HG03571 (cell line): ENCODE results near the gene EIF4G3.

Experiments
- ATAC-seq: cut with Tn5 transposase; IDR thresholded peaks from one replicate; pipeline ENCODE4 v1.9.1; 2021; ENCODE audit not compliant: unreplicated experiment

The EIF4G3 gene

GRCh38 chr1:20999525-21000244 lies 177.0 kb downstream of the EIF4G3 start:
- ATAC-seq: no peak

DNA sequence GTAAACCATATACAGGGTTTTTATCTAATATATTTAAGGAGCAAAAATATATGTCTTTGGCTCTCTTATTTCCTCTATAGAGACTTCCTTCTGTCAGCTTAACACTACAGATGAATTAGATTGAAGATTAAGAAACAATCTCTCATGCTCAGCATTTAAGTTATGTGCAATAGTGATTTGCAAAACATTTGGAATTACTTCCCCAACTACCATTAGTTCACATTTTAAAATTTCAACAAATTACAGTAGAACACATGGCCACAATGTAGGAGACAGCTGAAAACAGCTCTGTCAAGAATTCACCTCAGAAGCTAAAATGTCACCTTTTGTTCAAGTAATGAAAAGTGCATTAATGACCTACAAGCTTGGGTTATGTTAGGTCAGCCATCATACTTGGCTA lies 177.9 kb downstream of the EIF4G3 start:
- no peak for ATAC-seq

- no peak for ATAC-seq
Observed at GRCh38 chr1:20997602-20998224, 179.0 kb downstream of the EIF4G3 start.

GRCh38 chr1:20996554-20996953 lies 180.1 kb downstream of the EIF4G3 start:
- ATAC-seq: no peak

GRCh38 chr1:20993716-20994575 lies 182.8 kb downstream of the EIF4G3 start:
- no peak for ATAC-seq

DNA sequence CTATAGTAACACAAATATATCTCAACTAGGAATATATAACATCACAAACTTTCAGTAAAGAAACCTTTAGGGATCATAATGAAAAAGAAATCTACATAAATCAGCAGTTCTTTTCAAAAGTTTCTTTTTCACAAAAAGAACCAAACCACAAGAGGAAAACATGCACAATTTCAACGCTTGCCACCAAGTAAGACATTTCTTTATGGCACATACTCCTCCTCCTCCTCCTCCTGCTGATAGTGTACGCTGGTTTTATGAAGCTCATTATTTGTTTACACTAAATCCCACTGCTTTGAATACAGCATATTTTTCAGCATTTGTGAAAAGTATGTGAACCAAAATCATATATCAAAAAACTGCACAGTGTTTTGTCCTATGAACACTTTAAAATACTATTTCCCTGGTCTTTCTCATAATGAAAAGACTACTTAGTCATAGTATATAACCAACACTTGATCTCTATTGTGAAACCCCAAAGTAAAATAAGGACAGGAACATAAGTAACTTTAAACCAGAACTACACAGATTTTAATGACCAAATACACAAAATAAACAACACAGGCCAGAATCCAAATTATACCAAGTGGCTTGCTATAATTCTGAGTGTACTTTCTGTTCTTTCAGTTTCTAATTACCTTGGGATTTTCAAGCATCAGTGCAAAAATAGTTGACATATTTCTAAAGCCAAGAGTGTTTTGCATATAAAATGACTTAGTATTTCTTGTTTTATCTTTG lies 184.2 kb downstream of the EIF4G3 start:
- no peak for ATAC-seq

- ATAC-seq: no peak
Observed at GRCh38 chr1:20988943-20989342, 187.8 kb downstream of the EIF4G3 start.

GRCh38 chr1:20987831-20988825 lies 188.6 kb downstream of the EIF4G3 start:
- ATAC-seq: no peak

- ATAC-seq: no peak
Observed at GRCh38 chr1:20983297-20983889, 193.3 kb downstream of the EIF4G3 start.

- ATAC-seq: no peak
Observed at GRCh38 chr1:20982316-20982715, 194.4 kb downstream of the EIF4G3 start.

DNA sequence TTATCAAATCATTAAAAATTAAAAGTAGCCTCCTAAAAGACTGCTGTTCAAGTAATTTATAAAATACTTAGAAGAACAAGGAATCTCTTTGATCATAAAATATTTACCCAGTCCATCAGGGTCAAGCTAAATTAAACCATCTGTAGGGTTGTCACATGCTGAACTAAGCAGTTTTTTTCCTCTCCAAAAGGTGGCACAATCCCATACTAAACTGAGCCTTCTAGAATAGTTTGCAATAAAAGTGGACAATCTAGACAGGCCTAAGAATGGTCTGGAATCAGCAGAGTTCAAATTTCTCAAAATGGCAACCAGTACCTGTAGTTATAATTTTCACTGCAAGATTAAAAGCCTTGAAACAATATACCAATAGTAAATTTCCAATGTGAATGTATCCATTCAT lies 194.8 kb downstream of the EIF4G3 start:
- no peak for ATAC-seq

- no peak for ATAC-seq
Observed at GRCh38 chr1:20980051-20980450, 196.6 kb downstream of the EIF4G3 start.

DNA sequence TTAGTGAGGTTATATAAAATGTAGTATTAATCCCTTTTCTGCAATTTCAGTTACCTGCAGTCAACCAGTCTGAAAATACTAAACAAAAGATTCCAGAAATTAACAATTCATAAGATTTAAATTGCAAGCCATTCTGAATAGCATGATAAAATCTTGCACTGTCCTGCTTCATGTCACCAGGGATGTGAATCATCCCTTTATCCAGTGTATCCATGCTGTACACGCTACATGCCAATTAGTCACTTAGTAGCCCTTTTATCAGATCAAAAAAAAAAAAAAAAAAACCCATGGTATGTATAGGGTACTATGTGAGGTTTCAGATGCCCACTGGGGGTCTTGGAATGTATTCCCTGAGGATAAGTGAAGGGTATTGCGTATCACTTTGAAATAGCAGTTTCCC lies 198.3 kb downstream of the EIF4G3 start:
- no peak for ATAC-seq

DNA sequence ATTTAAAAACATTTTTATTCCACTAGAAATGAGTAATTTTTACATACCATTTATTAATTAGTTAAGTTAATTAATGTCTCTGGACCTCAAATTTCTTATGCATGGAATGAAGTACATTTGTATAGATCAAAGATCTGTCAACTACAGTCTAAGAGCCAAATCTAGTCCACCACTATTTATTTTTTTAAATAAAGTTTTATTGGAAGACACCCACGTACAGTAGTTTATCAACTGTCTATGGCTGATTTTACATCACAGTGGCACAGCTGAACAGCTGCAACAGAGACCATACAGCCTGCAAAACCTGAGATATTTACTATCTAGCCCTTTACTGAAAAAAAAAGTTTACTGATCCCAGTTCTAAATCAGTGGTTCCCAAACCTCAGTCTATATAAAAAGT lies 201.0 kb downstream of the EIF4G3 start:
- ATAC-seq: no peak

DNA sequence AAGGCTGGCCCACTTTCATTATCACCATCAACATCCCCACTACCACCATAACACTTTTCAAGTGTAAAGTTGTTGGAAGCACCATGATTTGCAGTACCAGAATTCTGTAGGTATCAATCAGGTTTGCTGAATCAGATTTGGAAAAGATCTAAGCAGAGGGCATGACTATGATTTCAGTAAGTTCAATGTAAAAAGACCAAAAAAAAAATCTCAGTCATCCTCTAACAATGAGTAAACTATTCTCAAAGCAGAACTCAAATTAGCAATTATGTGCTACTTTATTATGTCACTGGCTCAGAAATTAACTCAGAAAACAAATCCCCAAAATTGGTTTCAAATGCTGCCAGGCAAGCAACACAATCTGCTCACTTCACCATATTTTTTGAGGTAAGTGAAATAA lies 201.7 kb downstream of the EIF4G3 start:
- no peak for ATAC-seq

- no peak for ATAC-seq
Observed at GRCh38 chr1:20974069-20974468, 202.6 kb downstream of the EIF4G3 start.

DNA sequence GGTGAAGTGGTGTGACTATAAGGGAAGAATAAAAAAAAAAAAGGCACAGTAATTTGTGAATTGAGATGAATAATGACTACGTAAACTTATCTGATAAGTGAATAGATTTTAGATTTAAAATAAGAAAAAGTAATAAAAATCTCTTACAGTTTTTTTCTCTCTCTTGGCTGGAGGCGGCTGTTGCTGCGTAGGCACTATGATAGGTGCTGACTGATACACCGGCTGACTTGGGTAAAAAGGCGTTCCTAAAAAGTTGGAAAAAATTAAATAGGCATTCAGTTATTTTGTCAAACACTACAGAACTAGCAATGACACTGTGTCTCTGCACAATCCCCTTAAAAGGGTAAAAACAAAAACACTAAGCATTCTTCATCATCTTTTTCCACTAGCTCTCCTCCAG lies 203.8 kb downstream of the EIF4G3 start:
- no peak for ATAC-seq

DNA sequence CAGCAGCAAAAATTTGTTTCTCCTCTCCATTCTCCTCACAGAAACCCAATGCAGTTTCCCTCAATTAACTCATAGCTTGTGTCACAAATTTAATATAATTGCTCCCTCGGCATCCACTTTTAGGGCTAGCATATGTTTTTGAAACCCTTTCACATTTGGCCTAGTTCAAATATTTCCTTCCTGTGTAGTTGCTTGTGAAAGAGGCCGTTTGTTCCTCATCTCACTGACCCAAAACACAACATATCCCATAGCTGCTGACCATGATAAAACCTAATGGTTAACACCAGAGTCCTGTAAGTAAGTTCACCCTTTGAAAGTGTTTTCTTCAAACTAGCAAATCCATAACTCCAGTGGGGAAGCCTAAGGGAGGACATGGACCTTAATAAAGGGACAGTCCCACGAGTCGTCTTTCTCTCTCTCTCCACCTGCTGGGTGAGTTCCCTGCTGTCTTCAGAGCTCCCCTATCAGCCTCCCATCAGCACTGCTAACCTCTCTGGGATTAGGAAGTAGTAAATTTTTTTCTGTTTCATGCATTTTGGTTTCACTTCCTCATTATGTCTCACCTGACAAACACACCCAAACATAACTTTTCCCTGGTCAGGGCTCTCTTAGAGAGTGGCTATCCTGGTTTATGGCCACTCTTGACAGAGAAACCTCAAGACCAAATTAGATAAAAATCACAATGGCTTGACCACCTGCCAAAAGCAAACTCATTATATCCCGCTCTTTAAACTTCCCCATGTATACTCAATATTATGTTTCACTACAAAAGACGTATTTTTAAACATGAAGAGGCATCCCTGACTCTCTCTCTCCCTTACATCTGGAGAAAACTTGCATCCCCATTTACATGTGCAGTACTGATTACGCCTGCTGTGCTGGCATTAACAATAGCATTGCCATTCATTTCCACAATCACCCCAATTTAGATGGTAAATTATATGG lies 211.9 kb downstream of the EIF4G3 start:
- peak; percentile 90 for ATAC-seq
